ENCODE results near the gene TNRC6B.

Gene TNRC6B

DNA sequence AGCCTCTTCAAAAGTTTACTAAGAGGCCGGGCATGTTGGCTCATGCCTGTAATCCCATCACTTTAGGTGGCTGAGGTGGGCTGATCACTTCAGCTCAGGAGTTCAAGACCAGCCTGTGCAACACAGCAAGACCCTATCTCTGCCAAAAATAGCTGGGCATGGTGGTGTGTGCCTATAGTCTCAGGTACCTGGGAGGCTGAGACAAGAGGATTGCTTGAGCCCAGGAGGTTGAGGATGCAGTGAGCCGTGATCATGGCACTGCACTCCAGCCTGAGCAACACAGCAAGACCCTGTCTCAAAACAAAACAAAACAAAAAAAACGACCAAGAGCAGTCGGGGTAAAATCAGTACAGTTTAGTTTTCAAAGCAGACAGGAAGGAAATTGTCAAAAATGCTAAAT lies 163.9 kb downstream of the TNRC6B start:
- TF ChIP-seq POLR2A (IDR thresholded peaks at IDR 0.05; ENCODE audit: extremely low read depth, insufficient read length) (no peak), MYC (IDR thresholded peaks at IDR 0.05; ENCODE audit: low read depth, low read length) (no peak)
- TF ChIP-seq, protein P1, sequence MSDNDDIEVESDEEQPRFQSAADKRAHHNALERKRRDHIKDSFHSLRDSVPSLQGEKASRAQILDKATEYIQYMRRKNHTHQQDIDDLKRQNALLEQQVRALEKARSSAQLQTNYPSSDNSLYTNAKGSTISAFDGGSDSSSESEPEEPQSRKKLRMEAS (IDR thresholded peaks at IDR 0.05; ENCODE audit: low read depth, low read length), result no peak
- TF ChIP-seq, protein P2, sequence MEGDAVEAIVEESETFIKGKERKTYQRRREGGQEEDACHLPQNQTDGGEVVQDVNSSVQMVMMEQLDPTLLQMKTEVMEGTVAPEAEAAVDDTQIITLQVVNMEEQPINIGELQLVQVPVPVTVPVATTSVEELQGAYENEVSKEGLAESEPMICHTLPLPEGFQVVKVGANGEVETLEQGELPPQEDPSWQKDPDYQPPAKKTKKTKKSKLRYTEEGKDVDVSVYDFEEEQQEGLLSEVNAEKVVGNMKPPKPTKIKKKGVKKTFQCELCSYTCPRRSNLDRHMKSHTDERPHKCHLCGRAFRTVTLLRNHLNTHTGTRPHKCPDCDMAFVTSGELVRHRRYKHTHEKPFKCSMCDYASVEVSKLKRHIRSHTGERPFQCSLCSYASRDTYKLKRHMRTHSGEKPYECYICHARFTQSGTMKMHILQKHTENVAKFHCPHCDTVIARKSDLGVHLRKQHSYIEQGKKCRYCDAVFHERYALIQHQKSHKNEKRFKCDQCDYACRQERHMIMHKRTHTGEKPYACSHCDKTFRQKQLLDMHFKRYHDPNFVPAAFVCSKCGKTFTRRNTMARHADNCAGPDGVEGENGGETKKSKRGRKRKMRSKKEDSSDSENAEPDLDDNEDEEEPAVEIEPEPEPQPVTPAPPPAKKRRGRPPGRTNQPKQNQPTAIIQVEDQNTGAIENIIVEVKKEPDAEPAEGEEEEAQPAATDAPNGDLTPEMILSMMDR (IDR thresholded peaks at IDR 0.05; ENCODE audit: low read depth, low read length), result no peak
- DNase-seq (ENCODE audit: low read depth), result no peak
- no peak overlapping the region for H3K4me3 ChIP-seq (ENCODE audit: low read depth, low read length)

DNA sequence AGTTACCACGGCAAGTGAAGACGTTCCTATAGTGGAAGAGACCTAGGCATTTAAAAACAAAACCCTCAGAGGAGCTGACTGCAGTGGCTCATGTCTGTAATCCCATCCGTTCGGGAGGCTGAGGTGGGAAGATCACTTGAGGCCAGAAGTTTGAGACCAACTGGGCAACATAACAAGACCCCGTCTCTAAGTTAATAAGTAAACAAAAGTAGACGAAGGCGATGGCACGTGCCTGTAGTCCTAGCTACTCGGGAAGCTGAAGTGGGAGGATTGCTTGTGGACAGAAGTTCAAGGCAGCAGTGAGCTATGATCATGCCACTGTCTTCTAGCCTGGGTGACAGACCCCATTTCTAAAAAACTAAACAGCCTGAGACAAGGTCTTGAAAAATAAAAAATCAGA lies 164.8 kb downstream of the TNRC6B start:
- TF ChIP-seq, protein P2 (IDR thresholded peaks at IDR 0.05; ENCODE audit: low read depth, low read length), result no peak
- no peak for TF ChIP-seq MYC (IDR thresholded peaks at IDR 0.05; ENCODE audit: low read depth, low read length)
- TF ChIP-seq POLR2A (IDR thresholded peaks at IDR 0.05; ENCODE audit: extremely low read depth, insufficient read length), result no peak
- TF ChIP-seq, protein P1 (IDR thresholded peaks at IDR 0.05; ENCODE audit: low read depth, low read length), result no peak

DNA sequence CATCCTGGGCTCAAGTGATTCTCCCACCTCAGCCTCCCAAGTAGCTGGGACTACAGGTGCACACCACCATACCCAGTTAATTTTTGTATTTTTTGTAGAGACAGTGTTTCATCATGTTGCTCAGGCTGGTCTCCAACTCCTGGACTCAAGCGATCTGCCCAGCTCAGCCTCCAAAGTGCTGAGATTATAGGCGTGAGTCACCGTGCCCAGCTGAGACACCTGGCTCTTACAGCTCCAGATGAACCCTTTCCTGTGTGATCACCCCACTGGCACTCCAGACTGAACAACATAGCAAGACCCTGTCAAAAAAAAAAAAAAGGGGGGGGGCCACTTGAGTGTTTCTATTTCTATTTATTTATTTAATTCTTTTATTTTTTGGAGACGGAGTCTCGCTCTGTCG lies 167.5 kb downstream of the TNRC6B start:
- no peak for TF ChIP-seq POLR2A (IDR thresholded peaks at IDR 0.05; ENCODE audit: extremely low read depth, insufficient read length)
- TF ChIP-seq, protein P1 (IDR thresholded peaks at IDR 0.05; ENCODE audit: low read depth, low read length), result no peak
- TF ChIP-seq, protein P2 (IDR thresholded peaks at IDR 0.05; ENCODE audit: low read depth, low read length), result no peak
- no peak for TF ChIP-seq MYC (IDR thresholded peaks at IDR 0.05; ENCODE audit: low read depth, low read length)
- DNase-seq (ENCODE audit: low read depth), result peak; percentile 32

More for the DNA sequence above, 164.8 kb downstream of the TNRC6B start:
- DNase-seq (ENCODE audit: low read depth), result no peak
- H3K4me3 ChIP-seq (ENCODE audit: low read depth, low read length), result no peak overlapping the region

GRCh38 chr22:40345815-40346184 lies 168.1 kb downstream of the TNRC6B start:
- TF ChIP-seq MYC (IDR thresholded peaks at IDR 0.05; ENCODE audit: low read depth, low read length) (no peak), POLR2A (IDR thresholded peaks at IDR 0.05; ENCODE audit: extremely low read depth, insufficient read length) (no peak)
- TF ChIP-seq, protein P1 (IDR thresholded peaks at IDR 0.05; ENCODE audit: low read depth, low read length), result no peak
- TF ChIP-seq, protein P2 (IDR thresholded peaks at IDR 0.05; ENCODE audit: low read depth, low read length), result no peak
- peak; percentile 78 for DNase-seq (ENCODE audit: low read depth)
- H3K4me3 ChIP-seq (ENCODE audit: low read depth, low read length), result peak overlapping the region; percentile 82

More for the DNA sequence above, 167.5 kb downstream of the TNRC6B start:
- peak overlapping the region; percentile 82 for H3K4me3 ChIP-seq (ENCODE audit: low read depth, low read length)

GRCh38 chr22:40346185-40347118 lies 168.7 kb downstream of the TNRC6B start, which contains the start of gene ADSL:
ADSL (plus strand) TSS chr22:40346500; CDS start chr22:40346559, 59 bp downstream.
- TF ChIP-seq, protein P2 (IDR thresholded peaks at IDR 0.05; ENCODE audit: low read depth, low read length), result no peak
- peak; percentile 73 for TF ChIP-seq MYC (IDR thresholded peaks at IDR 0.05; ENCODE audit: low read depth, low read length)
- TF ChIP-seq, protein P1 (IDR thresholded peaks at IDR 0.05; ENCODE audit: low read depth, low read length), result no peak
- peak; percentile 96 for TF ChIP-seq POLR2A (IDR thresholded peaks at IDR 0.05; ENCODE audit: extremely low read depth, insufficient read length)
- DNase-seq (ENCODE audit: low read depth), result peak; percentile 92

More at GRCh38 chr22:40346185-40347118, 168.7 kb downstream of the TNRC6B start, which contains the start of gene ADSL:
- H3K4me3 ChIP-seq (ENCODE audit: low read depth, low read length), result peak within 1 kb of the TSS; percentile 82
